ENCODE measurements around the gene LRP1B.

The LRP1B gene

GRCh38 chr2:140975237-140975636, 1155.6 kb downstream of the LRP1B start:
- TF ChIP-seq TAF1 (IDR thresholded peaks at IDR 0.05; ENCODE audit: borderline replicate concordance, insufficient read depth, low read length) (no peak), SIN3A (IDR thresholded peaks at IDR 0.05; ENCODE audit: borderline replicate concordance, insufficient read depth, low read length) (no peak), FOXP2 (optimal IDR thresholded peaks at IDR 0.05; ENCODE audit: borderline replicate concordance, extremely low read depth, extremely low read length, insufficient read depth) (no peak), POLR2AphosphoS5 (IDR thresholded peaks at IDR 0.05; ENCODE audit: low read depth, low read length) (no peak), REST (IDR thresholded peaks at IDR 0.05; ENCODE audit: insufficient read depth in 1 of 2, low read depth in 2 of 2, low read length in 2 of 2) (no peak)

- no peak for TF ChIP-seq FOXP2 (optimal IDR thresholded peaks at IDR 0.05; ENCODE audit: borderline replicate concordance, extremely low read depth, extremely low read length, insufficient read depth)
- TF ChIP-seq SIN3A (IDR thresholded peaks at IDR 0.05; ENCODE audit: borderline replicate concordance, insufficient read depth, low read length) = no peak
- no peak for TF ChIP-seq REST (IDR thresholded peaks at IDR 0.05; ENCODE audit: insufficient read depth in 1 of 2, low read depth in 2 of 2, low read length in 2 of 2)
- TF ChIP-seq TAF1 (IDR thresholded peaks at IDR 0.05; ENCODE audit: borderline replicate concordance, insufficient read depth, low read length) = no peak
- TF ChIP-seq POLR2AphosphoS5 (IDR thresholded peaks at IDR 0.05; ENCODE audit: low read depth, low read length) = no peak
Measured at GRCh38 chr2:140972724-140973123, 1158.1 kb downstream of the LRP1B start.

GRCh38 chr2:140949932-140950331, 1180.9 kb downstream of the LRP1B start:
- TF ChIP-seq FOXP2 (optimal IDR thresholded peaks at IDR 0.05; ENCODE audit: borderline replicate concordance, extremely low read depth, extremely low read length, insufficient read depth) (no peak), REST (IDR thresholded peaks at IDR 0.05; ENCODE audit: insufficient read depth in 1 of 2, low read depth in 2 of 2, low read length in 2 of 2) (no peak), TAF1 (IDR thresholded peaks at IDR 0.05; ENCODE audit: borderline replicate concordance, insufficient read depth, low read length) (no peak), SIN3A (IDR thresholded peaks at IDR 0.05; ENCODE audit: borderline replicate concordance, insufficient read depth, low read length) (no peak), POLR2AphosphoS5 (IDR thresholded peaks at IDR 0.05; ENCODE audit: low read depth, low read length) (no peak)

- TF ChIP-seq TAF1 (IDR thresholded peaks at IDR 0.05; ENCODE audit: borderline replicate concordance, insufficient read depth, low read length) (no peak), SIN3A (IDR thresholded peaks at IDR 0.05; ENCODE audit: borderline replicate concordance, insufficient read depth, low read length) (no peak)
Measured at GRCh38 chr2:140947236-140947635, 1183.6 kb downstream of the LRP1B start.

- no peak for TF ChIP-seq SIN3A (IDR thresholded peaks at IDR 0.05; ENCODE audit: borderline replicate concordance, insufficient read depth, low read length)
- TF ChIP-seq REST (IDR thresholded peaks at IDR 0.05; ENCODE audit: insufficient read depth in 1 of 2, low read depth in 2 of 2, low read length in 2 of 2) = no peak
- no peak for TF ChIP-seq TAF1 (IDR thresholded peaks at IDR 0.05; ENCODE audit: borderline replicate concordance, insufficient read depth, low read length)
- TF ChIP-seq FOXP2 (optimal IDR thresholded peaks at IDR 0.05; ENCODE audit: borderline replicate concordance, extremely low read depth, extremely low read length, insufficient read depth) = no peak
- no peak for TF ChIP-seq POLR2AphosphoS5 (IDR thresholded peaks at IDR 0.05; ENCODE audit: low read depth, low read length)
Measured at GRCh38 chr2:140943867-140944266, 1186.9 kb downstream of the LRP1B start.

Data from PFSK-1 (cell line).